Measurements from ENCODE around the gene HOXC12. TPM values are rescaled to one million over a fixed set of nuclear protein-coding genes. Genes with fewer than 3 reads are reported as not detected.

HOXC12 gene
- total RNA-seq, 3 donors from 2014 or later = 0.15 TPM; not detected in 2

DNA sequence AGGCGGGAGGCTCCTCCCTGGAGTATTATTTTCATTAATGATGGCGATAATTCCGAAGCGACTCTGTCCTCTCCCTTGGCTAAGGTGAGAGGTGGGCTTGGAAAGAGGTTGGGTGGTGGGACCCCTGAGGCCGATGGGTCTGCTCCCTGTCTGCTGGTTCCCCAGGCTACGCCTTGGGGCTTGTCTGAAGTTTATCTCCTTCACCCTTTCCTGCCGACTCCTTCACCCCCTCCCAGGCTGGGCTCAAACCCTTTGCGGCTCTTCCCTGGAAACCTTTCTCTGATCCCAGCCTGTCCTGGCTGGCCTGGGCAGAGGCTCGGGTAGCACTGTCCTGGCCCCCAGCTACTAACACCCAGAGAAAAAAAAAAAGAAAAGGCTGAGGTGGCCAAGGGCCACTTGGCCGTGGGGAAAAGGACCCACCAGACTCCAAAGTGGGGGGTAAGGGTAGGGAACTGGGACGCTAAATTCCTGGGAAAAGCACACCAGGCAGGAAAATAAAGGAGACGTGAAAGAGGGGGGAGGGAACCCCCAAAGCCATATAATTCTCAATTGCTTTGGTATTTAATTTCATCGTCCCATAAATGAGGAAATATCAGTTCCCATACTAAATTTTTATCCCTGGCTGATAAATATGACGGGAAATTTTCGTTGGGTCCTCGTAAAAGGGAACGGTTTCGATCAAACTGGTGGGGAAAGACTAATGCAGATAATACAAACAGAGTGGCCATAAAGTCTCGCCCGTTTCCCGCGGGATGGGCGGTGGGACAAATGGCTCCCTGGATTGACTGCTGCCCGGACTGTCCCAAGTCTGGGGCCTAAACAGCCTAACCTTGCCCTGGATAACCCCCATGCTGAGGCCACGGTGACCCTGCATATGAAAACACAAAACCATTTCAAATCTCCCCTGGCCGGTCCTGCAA is 28.2 kb downstream of the HOXC12 start:
- TF ChIP-seq POLR2AphosphoS5 (IDR thresholded peaks at IDR 0.05) (no peak), POLR2A (IDR thresholded peaks at IDR 0.05) (no peak)
- TF ChIP-seq, protein P1, sequence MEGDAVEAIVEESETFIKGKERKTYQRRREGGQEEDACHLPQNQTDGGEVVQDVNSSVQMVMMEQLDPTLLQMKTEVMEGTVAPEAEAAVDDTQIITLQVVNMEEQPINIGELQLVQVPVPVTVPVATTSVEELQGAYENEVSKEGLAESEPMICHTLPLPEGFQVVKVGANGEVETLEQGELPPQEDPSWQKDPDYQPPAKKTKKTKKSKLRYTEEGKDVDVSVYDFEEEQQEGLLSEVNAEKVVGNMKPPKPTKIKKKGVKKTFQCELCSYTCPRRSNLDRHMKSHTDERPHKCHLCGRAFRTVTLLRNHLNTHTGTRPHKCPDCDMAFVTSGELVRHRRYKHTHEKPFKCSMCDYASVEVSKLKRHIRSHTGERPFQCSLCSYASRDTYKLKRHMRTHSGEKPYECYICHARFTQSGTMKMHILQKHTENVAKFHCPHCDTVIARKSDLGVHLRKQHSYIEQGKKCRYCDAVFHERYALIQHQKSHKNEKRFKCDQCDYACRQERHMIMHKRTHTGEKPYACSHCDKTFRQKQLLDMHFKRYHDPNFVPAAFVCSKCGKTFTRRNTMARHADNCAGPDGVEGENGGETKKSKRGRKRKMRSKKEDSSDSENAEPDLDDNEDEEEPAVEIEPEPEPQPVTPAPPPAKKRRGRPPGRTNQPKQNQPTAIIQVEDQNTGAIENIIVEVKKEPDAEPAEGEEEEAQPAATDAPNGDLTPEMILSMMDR (IDR thresholded peaks at IDR 0.05) = no peak
- Histone ChIP-seq H3K4me1 (peaks cover 0 to 8% of the 10 kb centered on the region in 2 donors), H3K9me3 (no peaks in the 10 kb centered on the region), H3K36me3 (no peaks in the 10 kb centered on the region), H3K4me3 (no peak overlapping the region), H3K27ac (no peak overlapping the region), H3K27me3 (peaks cover 4 to 86% of the 10 kb centered on the region in 2 donors)
- intact Hi-C loops (cut with DNase I; ENCODE audit: low total_unique reads) = no loop called here
- no peak for DNase-seq (ENCODE audit: low spot score in 2 of 2)

DNA sequence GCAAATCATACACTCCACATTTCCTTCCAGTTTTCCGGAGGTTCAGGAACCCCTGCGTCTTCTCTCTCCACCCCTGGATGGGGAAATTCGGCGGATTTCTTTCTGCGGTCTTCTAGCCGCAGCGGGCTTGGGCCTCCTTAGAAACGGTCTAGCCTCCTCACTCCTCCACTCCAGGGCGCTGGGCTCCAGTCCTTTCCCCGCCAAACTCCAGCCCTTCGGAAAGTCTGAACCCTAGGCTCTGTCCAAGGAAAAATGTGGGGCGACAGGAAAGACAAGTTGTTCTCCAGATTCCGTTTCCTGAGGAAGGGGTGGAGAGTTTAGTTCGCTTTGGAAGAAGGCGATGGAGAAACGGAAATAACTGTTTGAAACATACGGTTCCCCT is 28.9 kb downstream of the HOXC12 start:
- intact Hi-C loops (cut with DNase I; ENCODE audit: low total_unique reads) = no loop called here
- Histone ChIP-seq H3K4me1 (peaks cover 0 to 8% of the 10 kb centered on the region in 2 donors), H3K9me3 (no peaks in the 10 kb centered on the region), H3K36me3 (no peaks in the 10 kb centered on the region), H3K27me3 (peaks cover 4 to 87% of the 10 kb centered on the region in 2 donors), H3K27ac (no peak overlapping the region), H3K4me3 (no peak overlapping the region)
- no peak for DNase-seq (ENCODE audit: low spot score in 2 of 2)
- TF ChIP-seq POLR2A (IDR thresholded peaks at IDR 0.05) (no peak), POLR2AphosphoS5 (IDR thresholded peaks at IDR 0.05) (no peak)
- TF ChIP-seq, protein P1 (IDR thresholded peaks at IDR 0.05) = no peak

DNA sequence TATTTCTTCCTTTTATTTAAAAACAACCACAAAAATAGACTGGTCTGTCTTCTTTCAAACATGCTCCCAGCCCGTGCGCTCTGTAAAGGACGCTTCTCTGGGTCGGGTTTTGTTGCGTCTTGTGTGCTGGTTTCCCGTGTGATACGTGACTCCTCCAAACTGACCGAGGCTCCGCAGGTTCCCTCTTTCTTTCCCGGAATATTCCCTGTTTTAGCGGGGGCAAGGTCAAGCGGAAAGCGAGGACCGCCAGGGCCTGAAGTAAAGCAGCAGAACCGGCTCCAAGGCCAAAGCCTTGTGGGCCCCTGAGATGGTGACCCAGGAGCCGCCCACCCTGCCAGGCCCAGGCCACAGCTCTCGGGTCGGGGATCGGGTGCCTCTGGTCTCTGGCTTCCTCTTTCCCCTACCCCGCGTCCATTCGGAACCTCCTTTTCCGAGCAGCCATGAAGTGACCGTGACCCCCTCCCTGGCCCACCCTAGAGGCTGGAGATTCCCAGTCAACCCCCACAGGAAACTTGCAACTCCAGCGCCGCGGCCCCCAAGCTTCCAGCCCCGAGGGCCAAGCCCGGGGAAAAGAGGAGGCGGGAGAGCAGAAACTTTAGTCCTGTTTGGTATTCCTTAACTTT is 29.4 kb downstream of the HOXC12 start:
- H3K4me1 ChIP-seq = peaks cover 0 to 8% of the 10 kb centered on the region in 2 donors
- H3K36me3 ChIP-seq = no peaks in the 10 kb centered on the region
- peak overlapping the region in 2 of 3 donors; percentile 52 to 69 for H3K4me3 ChIP-seq
- no peak overlapping the region for H3K27ac ChIP-seq
- H3K27me3 ChIP-seq = peaks cover 4 to 87% of the 10 kb centered on the region in 2 donors
- H3K9me3 ChIP-seq = no peaks in the 10 kb centered on the region
- TF ChIP-seq POLR2AphosphoS5 (IDR thresholded peaks at IDR 0.05) (no peak), POLR2A (IDR thresholded peaks at IDR 0.05) (no peak)
- TF ChIP-seq, protein P1 (IDR thresholded peaks at IDR 0.05) = no peak
- DNase-seq (ENCODE audit: low spot score in 2 of 2) = no peak
- intact Hi-C loops (cut with DNase I; ENCODE audit: low total_unique reads) = no loop called here

DNA sequence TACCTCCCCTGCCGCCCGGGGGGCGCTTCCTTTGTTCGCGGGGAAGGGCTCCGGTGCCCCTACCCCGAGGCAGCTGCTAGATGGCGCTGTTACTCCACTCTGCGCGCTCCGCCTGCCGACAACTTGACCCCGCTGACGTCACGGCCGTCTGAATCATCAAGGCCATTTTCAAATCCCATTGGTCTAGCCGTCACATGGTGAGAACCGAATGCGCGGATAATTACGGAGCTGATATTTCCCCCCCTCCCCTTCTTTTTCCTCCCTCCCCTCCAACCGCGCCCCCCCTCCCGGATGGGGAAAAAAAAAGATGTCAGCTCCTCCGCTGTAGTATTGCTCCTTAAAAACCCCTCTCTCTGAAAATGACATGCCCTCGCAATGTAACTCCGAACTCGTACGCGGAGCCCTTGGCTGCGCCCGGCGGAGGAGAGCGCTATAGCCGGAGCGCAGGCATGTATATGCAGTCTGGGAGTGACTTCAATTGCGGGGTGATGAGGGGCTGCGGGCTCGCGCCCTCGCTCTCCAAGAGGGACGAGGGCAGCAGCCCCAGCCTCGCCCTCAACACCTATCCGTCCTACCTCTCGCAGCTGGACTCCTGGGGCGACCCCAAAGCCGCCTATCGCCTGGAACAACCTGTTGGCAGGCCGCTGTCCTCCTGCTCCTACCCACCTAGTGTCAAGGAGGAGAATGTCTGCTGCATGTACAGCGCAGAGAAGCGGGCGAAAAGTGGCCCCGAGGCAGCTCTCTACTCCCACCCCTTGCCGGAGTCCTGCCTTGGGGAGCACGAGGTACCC is 30.4 kb downstream of the HOXC12 start, which contains the start of gene HOXC10:
Gene HOXC10, plus strand, starts transcription at position 246 of the 791 bp plus-strand sequence. Its CDS starts 114 bp downstream, at position 360.
- Histone ChIP-seq H3K9me3 (no peaks in the 10 kb centered on the region), H3K4me1 (peaks cover 0 to 8% of the 10 kb centered on the region in 2 donors), H3K27ac (peak within 1 kb of the TSS; percentile 50 to 84), H3K36me3 (no peaks in the 10 kb centered on the region), H3K4me3 (peak within 1 kb of the TSS; percentile 52 to 69 (median 54)), H3K27me3 (peaks cover 4 to 91% of the 10 kb centered on the region in 2 donors)
- DNase-seq (ENCODE audit: low spot score in 2 of 2) = peak; percentile 87 to 92
- intact Hi-C loops (cut with DNase I; ENCODE audit: low total_unique reads) = no loop called here
- TF ChIP-seq POLR2A (IDR thresholded peaks at IDR 0.05) = no peak
- TF ChIP-seq, protein P1 (IDR thresholded peaks at IDR 0.05) = peak in 2 of 3 donors; percentile 33 to 43
- TF ChIP-seq POLR2AphosphoS5 (IDR thresholded peaks at IDR 0.05) = peak in 1 of 3 donors; percentile 31
